ENCODE data around the gene RPL21. TPM values are rescaled to one million over a fixed set of nuclear protein-coding genes. Genes with fewer than 3 reads are reported as not detected.

The RPL21 gene
- total RNA-seq, 1 donor from 2014 or later: 579 TPM

GRCh38 chr13:27276188-27276587 lies 24.8 kb downstream of the RPL21 start:
- Histone ChIP-seq H3K36me3 (no peaks in the 10 kb centered on the region), H3K4me1 (peaks cover 46% of the 10 kb centered on the region), H3K9me3 (no peaks in the 10 kb centered on the region), H3K4me3 (no peak overlapping the region), H3K27me3 (no peaks in the 10 kb centered on the region), H3K27ac (peak overlapping the region; percentile 18)
- DNase-seq (ENCODE audit: extremely low spot score in 2 of 2): no peak
- TF ChIP-seq POLR2A (IDR thresholded peaks at IDR 0.05) (no peak), POLR2AphosphoS5 (IDR thresholded peaks at IDR 0.05; ENCODE audit: insufficient read depth in 1 of 2, low read depth in 1 of 2) (no peak)
- TF ChIP-seq, protein P1, sequence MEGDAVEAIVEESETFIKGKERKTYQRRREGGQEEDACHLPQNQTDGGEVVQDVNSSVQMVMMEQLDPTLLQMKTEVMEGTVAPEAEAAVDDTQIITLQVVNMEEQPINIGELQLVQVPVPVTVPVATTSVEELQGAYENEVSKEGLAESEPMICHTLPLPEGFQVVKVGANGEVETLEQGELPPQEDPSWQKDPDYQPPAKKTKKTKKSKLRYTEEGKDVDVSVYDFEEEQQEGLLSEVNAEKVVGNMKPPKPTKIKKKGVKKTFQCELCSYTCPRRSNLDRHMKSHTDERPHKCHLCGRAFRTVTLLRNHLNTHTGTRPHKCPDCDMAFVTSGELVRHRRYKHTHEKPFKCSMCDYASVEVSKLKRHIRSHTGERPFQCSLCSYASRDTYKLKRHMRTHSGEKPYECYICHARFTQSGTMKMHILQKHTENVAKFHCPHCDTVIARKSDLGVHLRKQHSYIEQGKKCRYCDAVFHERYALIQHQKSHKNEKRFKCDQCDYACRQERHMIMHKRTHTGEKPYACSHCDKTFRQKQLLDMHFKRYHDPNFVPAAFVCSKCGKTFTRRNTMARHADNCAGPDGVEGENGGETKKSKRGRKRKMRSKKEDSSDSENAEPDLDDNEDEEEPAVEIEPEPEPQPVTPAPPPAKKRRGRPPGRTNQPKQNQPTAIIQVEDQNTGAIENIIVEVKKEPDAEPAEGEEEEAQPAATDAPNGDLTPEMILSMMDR (IDR thresholded peaks at IDR 0.05): no peak
- intact Hi-C loops (cut with DNase I): loop anchor here (5.0 kb wide), 1 partner anchor 289 kb away; no protein-coding TSS in a partner anchor

GRCh38 chr13:27279506-27279905 lies 28.1 kb downstream of the RPL21 start:
- intact Hi-C loops (cut with DNase I): loop anchor here (5.0 kb wide), 1 partner anchor 292 kb away; no protein-coding TSS in a partner anchor
- TF ChIP-seq POLR2A (IDR thresholded peaks at IDR 0.05) (no peak), POLR2AphosphoS5 (IDR thresholded peaks at IDR 0.05; ENCODE audit: insufficient read depth in 1 of 2, low read depth in 1 of 2) (no peak)
- TF ChIP-seq, protein P1 (IDR thresholded peaks at IDR 0.05): no peak
- no peak overlapping the region for H3K27ac ChIP-seq

DNA sequence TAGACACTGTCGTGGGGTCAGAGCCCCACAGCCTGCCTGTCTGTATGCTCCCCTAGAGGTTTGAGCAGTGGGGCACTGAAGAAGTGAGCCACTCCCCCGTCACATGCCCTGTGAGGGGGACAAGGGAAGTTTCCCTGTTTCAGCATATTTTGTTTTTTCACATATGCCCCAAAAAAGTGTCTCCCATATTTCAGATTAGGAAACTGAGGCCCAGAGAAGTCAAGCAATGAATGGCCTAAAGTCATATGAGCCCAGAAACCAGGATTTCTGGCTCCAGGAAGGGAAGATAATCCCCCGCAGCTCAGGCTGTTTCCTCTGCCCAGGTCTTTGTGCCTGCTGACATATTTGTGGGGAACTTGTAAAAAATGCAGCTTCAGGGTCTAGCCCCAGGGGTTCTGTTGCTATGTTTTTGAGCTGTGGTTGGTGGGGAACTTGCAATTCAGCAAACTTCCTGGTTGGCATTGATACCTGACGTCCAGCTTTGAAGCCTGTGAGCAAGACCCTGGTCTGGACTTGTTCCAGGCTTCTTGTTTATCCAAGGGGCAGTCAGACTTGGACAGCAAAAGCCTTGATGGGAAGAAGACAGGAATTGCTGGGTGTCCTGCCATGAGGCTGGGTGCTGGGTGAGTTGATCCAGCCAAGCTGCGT lies 28.8 kb downstream of the RPL21 start:
- Histone ChIP-seq H3K27ac (no peak overlapping the region), H3K4me1 (peaks cover 12% of the 10 kb centered on the region), H3K9me3 (no peaks in the 10 kb centered on the region), H3K27me3 (no peaks in the 10 kb centered on the region), H3K4me3 (no peak overlapping the region), H3K36me3 (no peaks in the 10 kb centered on the region)
- intact Hi-C loops (cut with DNase I): no loop called here
- TF ChIP-seq, protein P1 (IDR thresholded peaks at IDR 0.05): no peak
- TF ChIP-seq POLR2AphosphoS5 (IDR thresholded peaks at IDR 0.05; ENCODE audit: insufficient read depth in 1 of 2, low read depth in 1 of 2) (no peak), POLR2A (IDR thresholded peaks at IDR 0.05) (no peak)
- DNase-seq (ENCODE audit: extremely low spot score in 2 of 2): no peak

More at GRCh38 chr13:27279506-27279905, 28.1 kb downstream of the RPL21 start:
- Histone ChIP-seq H3K9me3 (no peaks in the 10 kb centered on the region), H3K4me1 (peaks cover 18% of the 10 kb centered on the region), H3K4me3 (no peak overlapping the region), H3K27me3 (no peaks in the 10 kb centered on the region), H3K36me3 (no peaks in the 10 kb centered on the region)
- no peak for DNase-seq (ENCODE audit: extremely low spot score in 2 of 2)

GRCh38 chr13:27280841-27281240 lies 29.5 kb downstream of the RPL21 start:
- Histone ChIP-seq H3K4me1 (peaks cover 5% of the 10 kb centered on the region), H3K4me3 (no peak overlapping the region), H3K27ac (no peak overlapping the region), H3K27me3 (no peaks in the 10 kb centered on the region), H3K36me3 (no peaks in the 10 kb centered on the region), H3K9me3 (no peaks in the 10 kb centered on the region)
- intact Hi-C loops (cut with DNase I): no loop called here
- TF ChIP-seq POLR2AphosphoS5 (IDR thresholded peaks at IDR 0.05; ENCODE audit: insufficient read depth in 1 of 2, low read depth in 1 of 2): no peak
- TF ChIP-seq, protein P1 (IDR thresholded peaks at IDR 0.05): no peak
- TF ChIP-seq POLR2A (IDR thresholded peaks at IDR 0.05): no peak
- DNase-seq (ENCODE audit: extremely low spot score in 2 of 2): no peak

DNA sequence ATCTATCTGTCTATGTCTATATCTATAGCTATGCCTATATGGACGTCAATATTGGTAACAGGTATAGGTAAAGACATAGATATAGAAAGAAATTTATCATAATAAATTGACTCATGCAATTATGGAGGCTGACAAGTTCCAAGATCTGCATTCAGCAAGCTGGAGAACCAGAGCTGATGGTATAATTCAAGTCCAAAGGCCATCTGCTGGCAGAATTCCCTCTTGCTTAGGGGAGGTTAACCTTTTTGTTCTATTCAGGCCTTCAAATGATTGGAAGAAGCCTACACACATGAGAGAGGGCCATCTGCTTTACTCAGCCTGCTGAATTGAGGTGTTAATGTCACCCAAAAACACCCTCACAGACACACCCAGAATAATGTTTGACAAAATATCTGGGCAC lies 30.1 kb downstream of the RPL21 start:
- Histone ChIP-seq H3K27me3 (no peaks in the 10 kb centered on the region), H3K9me3 (no peaks in the 10 kb centered on the region), H3K4me3 (no peak overlapping the region), H3K27ac (no peak overlapping the region), H3K4me1 (no peaks in the 10 kb centered on the region), H3K36me3 (no peaks in the 10 kb centered on the region)
- no peak for TF ChIP-seq POLR2AphosphoS5 (IDR thresholded peaks at IDR 0.05; ENCODE audit: insufficient read depth in 1 of 2, low read depth in 1 of 2)
- no peak for TF ChIP-seq POLR2A (IDR thresholded peaks at IDR 0.05)
- TF ChIP-seq, protein P1 (IDR thresholded peaks at IDR 0.05): no peak
- intact Hi-C loops (cut with DNase I): no loop called here
- no peak for DNase-seq (ENCODE audit: extremely low spot score in 2 of 2)
